SH-SY5Y (cell line): ENCODE measurements around the gene PDE4D.

Experiments used
- GATA2 ChIP-seq: IDR thresholded peaks from 2 replicates; pipeline ENCODE4 v1.6.1; 2011; ENCODE audit warnings: mild to moderate bottlenecking, low read depth, low read length
- GATA3 ChIP-seq: IDR thresholded peaks from 2 replicates; pipeline ENCODE4 v1.6.1; 2011; ENCODE audit warnings: low read depth, mild to moderate bottlenecking, low read length, moderate library complexity

GRCh38 chr5:59532979-59533729 lies 360.4 kb downstream of the PDE4D start:
- TF ChIP-seq GATA2 (no peak), GATA3 (no peak)
